Pancreas (tissue), 10 donors: ENCODE measurements around the gene OPN4. TPM values are rescaled to one million over a fixed set of nuclear protein-coding genes. Genes with fewer than 3 reads are reported as not detected.

Experiments
- ATAC-seq, 4 donors: fragments of 200-7000 bp; cut with Tn5 transposase; one replicate each; pipeline versions ENCODE4 v1.8.0 to v1.9.1; 2020; ENCODE audit warnings: mild to moderate bottlenecking in 4 of 4, moderate library complexity in 4 of 4
- DNase-seq, 6 donors: peaks; one replicate each; pipeline ENCODE4 v3.0.0-alpha.2; 2020
- FAIRE-seq: peaks from 2 replicates; lab custom pipeline; 2012; peaks lifted over from hg19 to GRCh38; lab: Jason Lieb, UNC
- H3K27ac ChIP-seq, 4 donors: fragments of 200-600 bp; sonication (generic); 1 replicate in 3 of 4; 2 replicates in 1 of 4; pipeline versions ENCODE4 v1.5.0 to v1.8.0; 2020
- H3K27me3 ChIP-seq, 4 donors: fragments of 200-600 bp; one replicate each; pipeline ENCODE4 v1.8.0; 2021
- H3K36me3 ChIP-seq, 3 donors: fragments of 200-600 bp; sonication (generic) in 1 of 3; one replicate each; pipeline versions ENCODE4 v1.5.0 to v1.8.0; 2020 to 2021
- H3K4me1 ChIP-seq, 3 donors: fragments of 200-600 bp; one replicate each; pipeline ENCODE4 v1.8.0; 2021
- H3K4me3 ChIP-seq, 4 donors: fragments of 200-600 bp; sonication (generic) in 2 of 4; one replicate each; pipeline versions ENCODE4 v1.5.0 to v1.8.0; 2020 to 2021
- H3K9me3 ChIP-seq, 4 donors: fragments of 200-600 bp; one replicate each; pipeline ENCODE4 v1.8.0; 2021
- CTCF ChIP-seq, 4 donors: fragments of 200-600 bp; sonication (generic) in 3 of 4; IDR thresholded peaks; one replicate each; pipeline versions ENCODE4 v1.5.0 to v1.8.0; 2021; ENCODE audit warnings: antibody characterized with exemption in 4 of 4
- WGBS, 2 donors: extraction: QIAGEN DNeasy Blood & Tissue Kit; methylation state at CpG; one replicate each; pipeline ENCODE4 v1.1.7; 2013; 5-methylcytosine and 5-hydroxymethylcytosine counted together
- intact Hi-C, 3 donors: fragments of 100-400 bp; cut with DNase I; formaldehyde crosslinking; loops; one replicate each; pipeline versions ENCODE4 v1.11.1 to v1.14.2; 2022
- polyA plus RNA-seq, 2 donors: library from polyadenylated mRNA; stranded (reverse); fragments of 200-250 nt; gene quantifications; one replicate each; pipeline ENCODE4 v1.2.3, GENCODE V29; 2013
- total RNA-seq, 6 donors: library from RNA; stranded (reverse); fragmentation: NEBNext Ultra II Directional in 4 of 6; extraction: Animal tissue kit (Norgen Biotek cat#: 25700) in 4 of 6; gene quantifications; one replicate each; pipeline versions ENCODE4 v1.2.1 to v1.2.4, GENCODE V29; 2021 to 2023
- donor health status: healthy with polysubstance abuse.
- donor health status: DM: no; HTN: no; CAD: no; lungs with moderate emphysema.
- donor health status: DM: no; HTN: no; CAD: no.
- donor health status: control.
- donor health status: control.
- donor health status: Bipolar disorder and iron deficiency.
- donor health status: DM: yes; HTN: yes; CAD: no.
- donor health status: DM: no; HTN: no; CAD: no.
- donor health status: DM: no; HTN: no; CAD: no.
- donor health status: DM: yes; HTN: yes; CAD: no.

The OPN4 gene
- total and polyA plus RNA-seq, 8 donors, result not detected

- Histone ChIP-seq H3K27me3 (no peaks in the 10 kb centered on the region), H3K9me3 (no peaks in the 10 kb centered on the region), H3K4me1 (no peaks in the 10 kb centered on the region), H3K36me3 (no peaks in the 10 kb centered on the region), H3K27ac (no peak overlapping the region), H3K4me3 (no peak overlapping the region)
- ATAC-seq (no peak), FAIRE-seq (no peak), DNase-seq (no peak)
- no peak for TF ChIP-seq CTCF (IDR thresholded peaks at IDR 0.05)
- intact Hi-C loops, result no loop called here
- WGBS, 2 donors, result 94 to 96% methylated on average over 8 of the region's 8 CpGs
Measured at GRCh38 chr10:86670876-86671275, 16.5 kb downstream of the OPN4 start.

- Histone ChIP-seq H3K4me1 (no peaks in the 10 kb centered on the region), H3K27me3 (no peaks in the 10 kb centered on the region), H3K36me3 (no peaks in the 10 kb centered on the region), H3K27ac (no peak overlapping the region), H3K9me3 (no peaks in the 10 kb centered on the region), H3K4me3 (no peak overlapping the region)
- no peak for TF ChIP-seq CTCF (IDR thresholded peaks at IDR 0.05)
- DNase-seq (no peak), FAIRE-seq (no peak), ATAC-seq (no peak)
- intact Hi-C loops, result no loop called here
- 82 to 90% methylated on average over 3 of the region's 3 CpGs for WGBS, 2 donors
Measured at GRCh38 chr10:86671419-86671818, 17.1 kb downstream of the OPN4 start.

GRCh38 chr10:86671985-86672710 is 17.8 kb downstream of the OPN4 start:
- no peak for TF ChIP-seq CTCF (IDR thresholded peaks at IDR 0.05)
- H3K4me1 ChIP-seq, result no peaks in the 10 kb centered on the region
- H3K36me3 ChIP-seq, result no peaks in the 10 kb centered on the region
- 68 to 75% methylated on average over 12 of the region's 12 CpGs for WGBS, 2 donors
- H3K27me3 ChIP-seq, result no peaks in the 10 kb centered on the region
- DNase-seq (no peak), FAIRE-seq (no peak), ATAC-seq (peak in 1 of 4 donors; percentile 30)
- H3K27ac ChIP-seq, result no peak overlapping the region
- H3K9me3 ChIP-seq, result no peaks in the 10 kb centered on the region
- intact Hi-C loops, result no loop called here
- no peak overlapping the region for H3K4me3 ChIP-seq

- TF ChIP-seq CTCF (IDR thresholded peaks at IDR 0.05), result no peak
- FAIRE-seq (no peak), DNase-seq (no peak), ATAC-seq (no peak)
- no peaks in the 10 kb centered on the region for H3K9me3 ChIP-seq
- H3K27me3 ChIP-seq, result no peaks in the 10 kb centered on the region
- no peak overlapping the region for H3K4me3 ChIP-seq
- no peaks in the 10 kb centered on the region for H3K4me1 ChIP-seq
- no peaks in the 10 kb centered on the region for H3K36me3 ChIP-seq
- intact Hi-C loops, result no loop called here
- H3K27ac ChIP-seq, result no peak overlapping the region
- WGBS, 2 donors, result 85 to 87% methylated on average over 6 of the region's 6 CpGs
Measured at GRCh38 chr10:86673216-86673826, 19.0 kb downstream of the OPN4 start.
